ELR (cell line): Measurements from ENCODE around the gene SMKR1.
"Not testable (repeated sequence)": the region's sequence is repeated elsewhere in the genome, so short reads cannot be mapped to it uniquely, and the experiment has no call there.

Experiments
- DNase-seq: peaks from one replicate; pipeline ENCODE4 v3.0.0-alpha.2; 2015; ENCODE audit warnings: low read depth

SMKR1 gene

DNA sequence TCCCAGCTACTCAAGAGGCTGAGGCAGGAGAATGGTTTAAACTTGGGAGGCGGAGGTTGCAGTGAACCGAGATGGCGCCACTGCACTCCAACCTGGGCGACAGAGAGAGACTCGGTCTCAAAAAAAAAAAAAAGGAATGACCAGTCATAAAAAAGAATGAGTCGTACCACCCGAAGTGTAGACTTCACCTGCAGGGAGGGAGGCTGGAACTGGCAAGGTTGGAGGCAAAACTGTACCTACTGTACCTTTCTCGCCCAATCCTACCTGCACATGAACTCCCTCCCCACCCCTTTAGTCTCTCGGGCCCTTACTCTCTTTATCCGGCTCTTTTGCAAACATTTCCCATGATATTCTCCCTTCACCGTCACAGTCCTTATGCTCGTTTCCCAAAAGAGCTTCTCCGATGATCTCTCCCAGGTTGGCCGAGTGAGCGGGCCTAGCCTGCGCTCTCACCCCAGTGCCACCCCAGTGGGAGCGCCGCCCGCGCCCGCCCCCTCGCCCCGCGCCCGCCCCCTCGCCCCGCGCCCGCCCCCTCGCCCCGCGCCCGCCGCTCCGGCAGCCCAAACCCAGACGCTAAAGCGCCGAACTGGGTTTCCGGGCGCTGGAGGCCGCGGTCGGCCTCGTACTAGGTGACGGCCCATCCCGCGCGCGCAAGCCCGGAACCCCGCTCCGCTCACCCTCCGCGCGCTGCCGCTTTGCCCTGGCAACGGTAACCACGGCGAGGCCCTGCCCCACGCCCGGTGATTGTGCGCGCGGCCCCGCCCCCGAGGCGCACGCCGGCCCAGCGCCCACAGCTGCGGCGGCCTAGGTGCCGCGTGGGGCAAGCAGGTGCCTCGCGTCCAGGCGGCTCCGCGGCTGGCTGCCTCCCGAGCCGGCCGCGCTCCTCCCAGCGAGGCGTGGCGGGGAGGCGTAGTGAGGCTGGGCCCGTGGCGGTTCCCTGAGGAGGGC, at the start of gene SMKR1:
Gene SMKR1 (plus strand): TSS at position 772 of the 948 bp plus-strand sequence. CDS start 294 bp downstream, outside the sequence.
- DNase-seq: peak; percentile 82

DNA sequence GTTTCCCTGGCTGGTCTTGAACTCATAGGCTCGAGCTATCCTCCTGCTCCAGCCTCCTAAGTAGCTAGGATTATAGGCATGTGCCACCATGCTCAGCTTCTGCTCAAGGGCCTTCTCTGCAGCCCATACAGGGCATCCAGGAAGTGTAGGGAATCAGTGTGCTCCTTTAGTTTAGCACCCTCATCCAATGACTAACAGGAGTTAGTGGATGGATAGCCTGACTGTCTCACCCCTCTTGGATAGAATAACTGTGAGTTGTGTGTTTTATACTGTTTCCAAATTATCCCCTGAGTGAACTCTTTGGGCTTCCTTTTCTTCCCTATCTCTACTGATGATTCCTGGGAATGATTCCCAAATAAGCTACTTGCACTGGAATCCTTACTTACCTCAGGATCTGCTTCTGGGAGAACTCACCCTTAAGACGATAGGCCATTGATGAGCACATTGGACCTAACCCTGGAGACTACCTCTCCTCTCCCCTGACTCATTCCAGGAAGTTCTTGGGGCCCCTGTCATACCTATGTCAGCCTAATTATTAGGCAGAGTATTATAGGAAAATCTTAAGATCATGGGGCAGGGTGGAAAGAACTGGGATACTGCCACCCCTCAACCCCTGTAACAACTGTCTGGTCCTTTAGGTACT, 49.6 kb upstream of the SMKR1 start:
- peak; percentile 10 for DNase-seq

DNA sequence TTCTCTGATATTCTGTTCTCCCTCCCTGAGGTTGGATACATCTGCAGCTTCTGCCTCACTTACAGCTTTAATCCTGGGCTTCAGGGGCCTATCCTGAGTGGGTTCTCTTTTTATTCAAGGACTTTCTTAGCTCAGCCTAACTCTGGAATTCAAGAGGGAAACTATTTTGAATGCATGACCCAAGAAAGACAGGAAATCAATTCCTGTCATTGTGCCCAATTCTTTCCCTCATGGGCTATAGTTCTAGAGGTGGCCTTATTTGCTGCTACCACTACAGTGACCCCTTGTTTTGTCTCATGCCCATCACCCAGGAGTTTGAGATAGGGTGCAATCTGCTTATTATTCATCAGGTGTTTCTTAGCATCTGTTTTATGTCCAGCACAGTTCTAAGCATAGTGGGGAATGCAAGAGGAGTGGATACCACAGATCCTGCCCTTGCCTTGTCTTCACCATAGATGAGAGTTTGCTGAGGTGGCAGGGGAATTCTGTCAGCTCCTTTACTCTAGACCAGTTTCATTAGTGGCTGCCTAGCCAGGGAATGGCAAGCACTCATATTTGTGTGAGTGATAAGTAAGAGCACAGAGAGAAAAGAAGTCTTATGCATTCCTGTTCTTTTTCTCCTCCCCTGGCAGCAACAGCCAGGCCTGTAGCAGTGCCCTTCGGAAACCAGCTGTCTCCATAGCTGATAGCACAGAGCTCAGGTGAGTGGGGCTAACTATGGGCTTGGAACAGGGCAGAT, 48.7 kb upstream of the SMKR1 start:
- DNase-seq: no peak

DNA sequence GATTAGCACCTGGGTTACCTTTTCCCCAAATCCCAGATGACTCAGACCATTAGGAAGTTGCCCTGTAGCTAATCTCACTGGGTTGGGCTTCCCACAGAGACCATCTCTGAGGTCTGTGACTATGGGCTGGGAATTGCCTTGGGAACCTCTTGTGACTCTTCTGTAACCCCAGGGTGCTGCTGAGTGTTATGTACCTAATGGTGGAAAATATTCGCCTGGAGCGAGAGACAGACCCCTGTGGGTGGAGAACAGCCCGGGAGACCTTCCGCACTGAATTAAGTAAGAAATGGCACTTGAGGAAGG, 48.1 kb upstream of the SMKR1 start:
- DNase-seq: no peak

DNA sequence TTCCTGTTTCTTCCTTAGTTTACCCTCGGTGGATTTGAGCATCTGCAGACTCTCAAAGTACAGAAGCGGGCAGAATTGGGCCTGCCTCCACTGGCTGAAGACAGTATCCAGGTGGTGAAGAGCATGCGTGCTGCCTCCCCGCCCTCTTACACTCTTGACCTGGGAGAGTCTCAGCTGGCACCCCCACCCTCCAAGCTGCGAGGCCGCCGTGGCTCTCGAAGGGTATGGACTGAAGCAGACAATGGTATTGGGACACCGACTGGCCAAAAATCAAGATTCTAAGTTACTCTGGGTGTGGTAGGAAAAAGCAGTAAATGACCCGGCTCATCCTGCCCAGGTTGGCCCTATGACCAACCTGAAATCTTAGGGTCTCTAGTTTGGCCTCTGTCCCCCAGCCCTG, 45.9 kb upstream of the SMKR1 start:
- no peak for DNase-seq

DNA sequence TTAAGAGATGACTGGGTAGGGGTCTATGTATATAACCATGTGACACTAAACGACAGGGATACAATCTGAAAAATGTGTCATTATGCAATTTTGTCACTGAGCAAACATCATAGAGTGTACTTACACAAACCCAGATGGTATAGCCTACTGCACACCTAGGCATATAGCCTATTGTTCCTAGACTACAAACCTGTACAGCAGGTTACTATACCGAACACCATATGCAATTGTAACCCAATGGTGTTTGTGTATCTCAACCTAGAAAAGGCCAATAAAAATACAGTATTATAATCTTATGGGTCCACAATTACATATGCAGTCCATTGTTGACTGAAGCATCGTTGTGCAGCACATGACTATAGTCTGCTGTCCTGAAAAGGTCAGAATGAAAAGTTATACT, 45.2 kb upstream of the SMKR1 start:
- no peak for DNase-seq

DNA sequence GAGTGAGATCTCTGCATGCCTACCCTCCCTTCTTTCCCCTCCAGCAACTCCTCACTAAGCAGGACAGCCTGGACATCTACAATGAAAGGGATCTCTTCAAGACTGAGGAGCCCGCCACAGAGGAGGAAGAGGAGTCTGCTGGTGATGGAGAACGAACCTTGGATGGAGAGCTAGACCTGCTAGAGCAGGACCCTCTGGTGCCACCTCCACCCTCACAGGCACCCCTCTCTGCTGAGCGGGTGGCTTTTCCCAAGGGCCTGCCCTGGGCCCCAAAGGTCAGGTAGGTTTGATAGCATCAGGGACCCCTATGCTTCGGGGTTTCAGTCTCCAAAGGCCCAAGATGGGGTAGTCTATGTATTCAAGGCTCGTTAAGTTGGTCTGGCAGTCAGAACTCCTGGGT, 44.2 kb upstream of the SMKR1 start:
- no peak for DNase-seq

DNA sequence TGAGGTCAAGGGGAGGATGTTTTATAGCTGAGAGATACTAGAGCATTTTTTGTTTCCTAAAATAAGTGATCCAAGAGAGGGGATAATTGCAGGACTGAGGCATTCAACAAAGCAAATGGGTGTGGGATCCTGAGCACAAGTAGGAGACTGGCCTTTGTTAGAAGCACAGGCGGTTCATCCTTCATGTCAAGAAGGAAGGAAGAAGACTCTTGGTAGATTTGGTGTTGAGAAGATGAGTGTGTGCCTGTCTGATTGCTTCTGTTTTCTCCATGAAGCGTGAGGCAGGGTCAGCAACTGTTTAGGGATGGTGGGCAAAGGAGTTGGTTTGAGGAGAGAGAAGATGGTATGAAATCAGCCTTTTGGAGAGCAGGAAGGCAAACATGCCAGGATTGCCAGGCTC, 40.5 kb upstream of the SMKR1 start:
- no peak for DNase-seq

DNA sequence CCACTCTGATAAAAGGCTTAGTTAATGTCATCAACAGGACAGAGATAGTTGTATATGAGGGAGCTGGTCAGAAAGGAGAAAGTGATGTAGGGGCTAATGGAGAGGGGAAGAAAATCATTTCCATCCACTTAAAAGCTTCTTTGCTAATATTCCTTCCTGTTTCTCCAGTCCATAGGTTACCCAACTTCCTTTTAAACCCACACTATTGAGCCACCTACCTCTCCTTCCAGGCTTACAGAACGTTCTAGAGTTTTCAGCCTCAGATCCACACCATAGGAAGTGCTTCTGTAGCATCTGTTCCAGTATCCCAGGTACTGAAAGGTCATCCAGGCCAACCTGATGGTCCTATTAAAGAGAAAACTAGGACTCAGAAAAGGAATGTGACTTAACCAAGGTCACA, 39.9 kb upstream of the SMKR1 start:
- DNase-seq: no peak

DNA sequence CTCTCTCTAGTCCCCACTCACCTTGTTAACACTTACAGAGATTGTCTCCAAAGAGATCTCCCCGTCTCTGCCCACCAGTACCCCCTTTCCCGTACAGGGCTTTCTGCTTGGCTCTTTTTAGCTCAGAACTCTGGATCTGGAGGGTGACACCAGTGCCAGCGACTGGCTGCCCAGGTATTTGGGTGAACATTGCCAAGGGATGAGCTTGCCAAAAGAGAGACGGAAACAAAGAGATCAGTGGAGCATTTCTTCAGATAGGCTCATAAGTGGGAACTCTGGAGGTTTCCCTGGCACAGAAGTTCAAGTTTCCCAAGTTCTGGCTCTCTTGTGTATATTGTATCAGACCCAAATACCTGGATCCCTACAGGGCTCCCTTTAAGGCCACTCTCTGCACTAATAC, 38.1 kb upstream of the SMKR1 start:
- DNase-seq: no peak

DNA sequence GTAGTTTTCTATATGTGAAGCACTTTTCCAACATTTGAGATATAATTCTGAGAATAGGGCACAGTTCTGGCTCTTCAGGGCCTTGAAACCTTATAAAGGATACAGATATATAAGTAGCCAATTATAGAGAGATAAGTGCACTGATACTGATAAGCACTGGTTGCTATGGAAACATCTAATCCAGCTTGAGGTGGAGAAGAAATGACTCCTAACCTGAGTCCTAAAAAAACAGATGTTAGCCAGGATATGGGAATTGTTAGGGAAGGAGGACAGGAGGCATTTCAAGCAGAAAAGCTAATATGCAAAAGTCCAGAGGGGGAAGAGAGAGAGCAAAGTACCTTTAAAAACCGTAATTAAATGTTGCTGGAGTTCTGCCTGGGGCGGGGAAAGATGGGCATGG, 37.3 kb upstream of the SMKR1 start:
- DNase-seq: no peak

DNA sequence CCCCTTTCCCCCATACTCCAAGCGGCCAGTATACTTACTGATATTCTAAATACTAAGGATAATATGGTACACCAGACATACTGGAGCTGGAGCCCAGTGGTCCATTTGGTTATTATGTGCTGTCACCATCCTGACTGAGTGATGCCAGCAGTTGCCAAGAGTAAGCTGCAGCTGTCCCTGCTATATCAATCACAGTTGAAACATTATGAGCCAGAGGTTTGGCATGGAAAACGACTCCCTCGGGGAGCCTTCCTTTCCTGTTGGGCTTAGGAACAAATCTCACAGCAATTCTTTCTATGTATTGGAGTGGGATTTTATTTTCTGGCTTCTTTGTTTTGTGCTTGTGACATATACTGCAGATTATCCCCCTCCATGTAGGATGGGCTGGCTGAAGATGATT, 35.5 kb upstream of the SMKR1 start:
- DNase-seq: no peak

DNA sequence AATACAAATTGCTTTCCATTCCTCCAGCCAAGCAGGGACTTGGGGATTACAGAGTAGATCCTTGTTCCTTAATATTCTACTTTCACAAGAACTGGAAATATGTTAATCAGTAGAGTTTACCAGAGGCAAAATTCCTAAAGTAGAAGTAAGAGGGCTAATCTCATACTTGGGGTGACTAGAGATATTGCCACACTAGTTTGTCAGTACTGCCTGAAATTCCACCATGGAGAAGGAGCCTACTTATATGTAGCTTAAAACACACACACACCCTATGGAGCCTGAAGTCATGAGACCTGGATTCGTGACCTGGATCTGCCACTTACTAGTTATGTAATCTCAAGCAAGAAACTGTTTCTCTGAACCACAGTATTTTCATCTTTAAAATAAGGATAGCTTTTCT, 34.2 kb upstream of the SMKR1 start:
- peak; percentile 49 for DNase-seq

DNA sequence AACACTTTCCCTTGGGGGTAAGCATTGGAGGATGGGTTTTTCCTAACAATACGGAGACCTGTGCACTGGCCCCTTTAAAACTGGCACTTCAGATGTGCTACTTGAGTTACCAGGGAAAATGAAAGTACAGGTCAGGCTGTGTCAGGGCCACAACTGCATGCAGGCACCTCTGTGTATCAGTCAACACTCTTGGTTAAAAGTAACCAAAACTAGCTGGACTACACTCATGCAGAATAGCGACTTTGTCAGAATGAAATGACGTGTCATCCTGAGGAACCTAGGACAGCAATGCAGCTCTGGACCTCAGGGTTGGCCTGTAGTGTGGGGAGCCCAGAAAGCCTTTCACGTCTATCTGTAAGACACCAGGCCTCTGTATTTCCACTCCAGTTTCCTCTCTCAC, 33.8 kb upstream of the SMKR1 start:
- no peak for DNase-seq

DNA sequence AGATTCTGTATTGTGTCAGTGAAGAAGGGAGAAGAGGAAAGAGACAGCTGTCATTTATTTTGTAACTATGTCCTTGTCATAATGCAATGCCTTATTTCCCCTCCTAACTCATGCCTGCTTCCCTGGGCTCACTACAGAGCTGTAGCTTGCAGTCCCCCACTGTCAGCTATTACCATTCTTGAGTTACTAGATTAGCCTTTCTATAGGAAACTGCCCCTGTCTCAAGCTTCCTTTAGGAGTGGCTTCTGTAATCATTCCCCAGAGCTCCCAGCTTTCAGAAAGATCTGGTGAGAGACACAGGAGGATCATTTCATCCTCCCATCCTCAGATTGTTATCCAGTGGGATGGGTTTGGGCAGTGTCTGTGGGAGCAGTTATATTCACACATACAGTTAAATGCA, 32.4 kb upstream of the SMKR1 start:
- DNase-seq: no peak

DNA sequence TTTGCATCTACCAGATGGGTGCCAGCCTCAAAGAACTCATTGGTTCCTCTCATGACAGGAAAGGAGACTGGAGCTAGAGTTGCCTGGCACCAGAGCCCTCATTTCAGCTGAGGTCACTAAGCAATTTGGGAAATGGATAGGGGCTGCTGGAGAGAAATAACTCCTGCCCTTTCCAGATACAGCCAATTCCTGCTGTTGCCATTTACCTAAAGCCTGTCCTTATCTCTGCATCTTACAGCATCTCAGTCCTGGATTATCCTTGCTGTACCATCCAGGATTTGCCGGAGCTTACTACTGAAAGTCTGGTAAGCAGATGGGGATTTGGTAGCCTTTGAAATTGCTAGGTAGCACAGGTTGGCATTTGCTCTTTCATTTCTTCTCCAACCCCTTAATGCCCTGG, 31.9 kb upstream of the SMKR1 start:
- DNase-seq: no peak

DNA sequence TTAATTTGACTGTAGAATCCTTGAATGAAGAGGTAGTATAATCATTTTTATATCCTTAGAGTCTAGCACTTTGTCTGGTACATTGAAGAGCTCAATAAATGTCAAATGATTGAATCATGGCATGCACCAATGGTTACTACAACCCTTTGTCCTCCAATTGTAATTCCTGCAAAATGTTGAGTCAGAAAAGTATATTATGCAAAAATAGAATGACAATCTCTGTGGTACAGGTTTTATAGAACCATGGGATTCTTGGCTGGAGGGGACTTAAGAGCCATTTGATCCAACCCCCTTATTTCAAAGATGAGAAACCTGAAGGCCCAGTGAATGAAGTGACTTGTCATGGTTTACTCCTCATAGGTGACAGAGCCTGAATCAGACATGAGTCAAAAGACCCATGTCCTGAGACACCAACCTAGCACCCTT, 30.9 kb upstream of the SMKR1 start:
- DNase-seq: peak; percentile 57

DNA sequence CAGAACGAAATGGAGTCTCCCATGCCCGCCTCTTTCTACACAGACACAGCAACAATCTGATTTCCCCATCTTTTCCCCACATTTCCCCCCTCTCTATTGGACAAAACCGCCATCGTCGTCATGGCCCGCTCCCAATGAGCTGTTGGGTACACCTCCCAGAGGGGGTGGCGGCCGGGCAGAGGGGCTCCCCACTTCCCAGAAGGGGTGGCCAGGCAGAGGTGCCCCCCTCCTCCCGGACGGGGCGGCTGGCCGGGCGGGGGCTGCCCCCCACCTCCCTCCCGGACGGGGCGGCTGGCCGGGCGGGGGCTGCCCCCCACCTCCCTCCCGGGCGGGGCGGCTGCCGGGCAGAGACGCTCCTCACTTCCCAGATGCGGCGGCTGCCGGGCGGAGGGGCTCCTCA, 26.4 kb upstream of the SMKR1 start:
- not testable (repeated sequence) for DNase-seq

DNA sequence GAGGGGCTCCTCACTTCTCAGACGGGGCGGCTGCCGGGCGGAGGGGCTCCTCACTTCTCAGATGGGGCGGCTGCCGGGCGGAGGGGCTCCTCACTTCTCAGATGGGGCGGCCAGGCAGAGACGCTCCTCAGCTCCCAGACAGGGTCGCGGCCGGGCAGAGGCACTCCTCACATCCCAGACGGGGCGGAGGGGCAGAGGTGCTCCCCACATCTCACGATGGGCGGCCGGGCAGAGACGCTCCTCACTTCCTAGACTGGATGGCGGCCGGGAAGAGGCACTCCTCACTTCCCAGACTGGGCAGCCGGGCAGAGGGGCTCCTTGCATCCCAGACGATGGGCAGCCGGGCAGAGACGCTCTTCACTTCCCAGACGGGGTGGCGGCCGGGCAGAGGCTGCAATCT, 25.9 kb upstream of the SMKR1 start:
- DNase-seq: not testable (repeated sequence)

DNA sequence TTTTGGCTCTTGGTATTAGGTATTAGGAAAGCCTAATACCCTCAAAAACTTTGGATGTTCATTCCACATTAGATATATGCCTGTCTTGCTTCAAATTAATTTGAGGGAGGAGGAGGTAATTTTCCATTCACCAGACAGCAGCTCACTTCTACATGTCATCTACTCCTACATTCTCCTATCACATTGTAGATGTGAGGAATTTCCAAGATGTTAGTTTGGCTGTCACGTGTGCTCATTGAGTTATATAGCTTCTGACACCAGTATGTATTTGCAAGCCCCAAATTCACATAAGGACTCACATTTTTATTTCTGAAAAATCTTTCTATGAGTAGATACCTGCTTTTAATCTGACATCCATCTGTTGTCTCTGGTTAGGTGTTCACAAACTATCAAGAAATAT, 22.5 kb upstream of the SMKR1 start:
- no peak for DNase-seq

DNA sequence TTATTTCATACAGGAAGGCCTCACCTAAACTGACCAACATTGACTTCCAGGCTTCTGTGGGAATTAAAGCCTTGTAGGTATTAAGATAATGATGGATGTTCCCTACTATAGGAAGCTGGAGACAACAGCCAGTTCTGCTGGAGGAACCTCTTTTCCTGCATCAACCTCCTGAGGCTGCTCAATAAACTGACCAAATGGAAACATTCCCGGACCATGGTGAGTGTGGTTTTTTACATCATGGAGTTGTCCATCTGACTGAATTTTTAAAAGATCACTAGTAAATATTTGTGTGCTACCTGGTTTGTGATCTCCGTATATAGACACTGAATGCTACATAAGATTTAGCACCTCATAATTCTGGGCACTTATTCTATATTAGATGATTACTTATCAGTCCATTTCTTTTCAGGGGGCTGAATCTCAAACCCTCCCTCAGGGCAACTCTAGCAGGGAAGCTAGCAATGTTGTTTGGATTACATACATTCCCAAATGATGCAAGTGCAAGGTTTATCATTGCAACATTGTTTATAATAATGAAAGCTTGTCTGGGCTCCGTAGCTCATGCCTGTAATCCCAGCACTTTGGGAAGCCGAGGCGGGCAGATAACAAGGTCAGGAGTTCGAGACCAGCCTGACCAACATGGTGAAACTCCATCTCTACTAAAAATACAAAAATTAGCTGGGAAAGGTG, 21.5 kb upstream of the SMKR1 start:
- peak; percentile 36 for DNase-seq

DNA sequence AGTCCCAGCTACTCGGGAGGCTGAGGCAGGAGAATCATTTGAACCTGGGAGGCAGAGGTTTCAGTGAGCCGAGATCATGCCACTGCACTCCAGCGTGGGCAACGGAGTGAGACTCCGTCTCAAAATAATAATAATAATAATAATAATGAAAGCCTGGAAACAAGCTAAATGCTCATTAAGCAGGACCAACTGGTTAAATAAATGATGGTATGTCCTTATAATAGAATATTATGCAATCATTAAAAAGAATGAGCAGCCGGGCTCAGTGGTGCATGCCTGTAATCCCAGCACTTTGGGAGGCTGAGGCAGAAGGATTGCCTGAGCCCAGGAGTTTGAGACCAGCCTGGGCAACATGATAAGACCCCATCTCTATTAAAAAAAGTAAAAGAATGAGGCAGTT, 21.0 kb upstream of the SMKR1 start:
- DNase-seq: not testable (repeated sequence)
